GM19463 (cell line): Measurements from ENCODE around the gene LCMT2.
"Not testable (repeated sequence)": the region's sequence is repeated elsewhere in the genome, so short reads cannot be mapped to it uniquely, and the experiment has no call there.

Experiments used
- ATAC-seq: cut with Tn5 transposase; IDR thresholded peaks from one replicate; pipeline ENCODE4 v1.9.1; 2021; ENCODE audit warnings: mild to moderate bottlenecking, moderate library complexity; ENCODE audit not compliant: unreplicated experiment

Gene LCMT2

DNA sequence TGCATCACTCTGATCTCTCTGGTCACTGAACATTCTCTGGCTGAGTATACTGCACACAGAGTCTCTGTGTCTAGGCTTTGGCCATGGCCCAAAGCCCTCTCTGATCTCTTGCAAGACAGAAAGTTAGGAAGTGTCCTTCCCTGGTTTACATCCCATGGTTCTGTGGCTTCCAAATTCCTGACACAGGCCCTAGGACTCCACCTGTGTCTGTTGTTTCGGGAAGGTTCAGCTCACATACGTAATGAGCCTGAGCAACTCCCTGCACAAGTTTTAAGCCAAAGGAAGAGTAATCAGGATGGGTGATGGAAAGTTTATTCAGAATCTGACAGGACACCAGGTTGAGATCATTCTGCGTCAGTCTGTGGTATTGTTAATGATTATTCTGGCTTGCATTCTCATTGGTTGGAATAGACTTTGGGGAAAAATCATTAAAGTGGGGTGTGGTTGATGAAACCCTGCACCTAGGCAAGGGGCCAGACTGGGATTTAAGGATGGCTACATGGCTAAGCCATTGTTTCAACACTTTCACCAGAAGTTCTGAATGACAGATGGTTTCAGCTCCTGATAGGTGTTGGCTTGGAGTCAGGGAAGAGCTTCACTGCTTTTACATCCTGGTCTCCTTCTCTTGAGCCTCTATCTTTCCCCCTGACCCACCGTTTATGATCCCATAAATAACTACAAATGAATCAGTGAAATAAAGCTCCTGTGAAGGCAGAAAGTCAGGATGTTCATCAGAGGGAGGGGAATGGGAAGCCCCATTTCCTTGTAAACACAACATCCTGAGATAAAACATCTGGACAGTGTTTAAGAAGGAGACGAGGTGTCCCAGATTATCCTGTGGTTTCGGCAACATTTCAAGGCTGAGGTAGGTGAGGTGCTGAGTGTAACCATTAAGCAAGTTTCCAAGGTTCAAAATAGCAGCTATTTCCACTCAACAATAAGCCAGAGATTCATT lies 14.1 kb downstream of the LCMT2 start:
- ATAC-seq = no peak

GRCh38 chr15:43314171-43314570 lies 16.2 kb downstream of the LCMT2 start:
- ATAC-seq = no peak

- ATAC-seq = no peak
Measured at GRCh38 chr15:43312378-43312777, 18.0 kb downstream of the LCMT2 start.

GRCh38 chr15:43302205-43302817 lies 28.1 kb downstream of the LCMT2 start, which contains the start of gene TGM7:
TGM7 (minus strand) TSS chr15:43302255.
- no peak for ATAC-seq

DNA sequence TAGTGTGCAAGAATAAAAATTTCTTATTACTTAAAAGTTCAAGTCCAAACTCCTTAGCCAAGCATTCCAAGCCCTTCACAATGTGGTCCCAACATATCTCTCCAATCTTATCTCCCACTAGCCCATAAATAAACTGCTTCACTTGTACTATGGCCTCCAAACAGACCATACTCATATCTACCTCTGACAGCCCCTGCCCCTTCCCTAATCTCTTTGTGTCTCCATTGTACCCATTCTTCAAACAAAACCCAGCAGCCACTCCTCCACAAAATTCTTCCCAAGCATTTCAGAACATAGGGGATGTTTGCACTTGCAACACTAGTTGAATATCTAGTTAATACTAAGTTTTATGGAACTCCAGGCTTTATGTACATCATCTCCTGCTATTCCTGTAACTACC lies 30.5 kb downstream of the LCMT2 start:
- no peak for ATAC-seq

DNA sequence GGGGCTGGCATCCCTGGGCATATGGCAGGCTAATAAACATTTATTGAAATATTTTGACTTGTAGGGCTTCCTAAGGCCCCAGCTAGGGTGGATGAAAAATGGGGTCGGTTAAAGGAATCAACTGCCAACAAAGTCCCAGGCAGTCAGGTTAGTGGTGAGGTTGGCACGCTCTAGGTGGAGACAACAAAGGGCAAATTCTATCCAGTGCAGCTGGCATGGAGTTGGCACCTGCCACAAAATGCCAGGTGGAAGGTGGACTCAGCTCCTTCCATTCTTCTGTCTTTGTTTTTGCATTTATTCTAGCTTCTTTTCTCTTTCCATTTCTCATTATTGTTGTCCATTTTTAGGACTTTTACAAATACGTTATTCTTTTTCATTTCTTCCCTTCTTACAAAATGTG lies 31.0 kb downstream of the LCMT2 start:
- no peak for ATAC-seq

DNA sequence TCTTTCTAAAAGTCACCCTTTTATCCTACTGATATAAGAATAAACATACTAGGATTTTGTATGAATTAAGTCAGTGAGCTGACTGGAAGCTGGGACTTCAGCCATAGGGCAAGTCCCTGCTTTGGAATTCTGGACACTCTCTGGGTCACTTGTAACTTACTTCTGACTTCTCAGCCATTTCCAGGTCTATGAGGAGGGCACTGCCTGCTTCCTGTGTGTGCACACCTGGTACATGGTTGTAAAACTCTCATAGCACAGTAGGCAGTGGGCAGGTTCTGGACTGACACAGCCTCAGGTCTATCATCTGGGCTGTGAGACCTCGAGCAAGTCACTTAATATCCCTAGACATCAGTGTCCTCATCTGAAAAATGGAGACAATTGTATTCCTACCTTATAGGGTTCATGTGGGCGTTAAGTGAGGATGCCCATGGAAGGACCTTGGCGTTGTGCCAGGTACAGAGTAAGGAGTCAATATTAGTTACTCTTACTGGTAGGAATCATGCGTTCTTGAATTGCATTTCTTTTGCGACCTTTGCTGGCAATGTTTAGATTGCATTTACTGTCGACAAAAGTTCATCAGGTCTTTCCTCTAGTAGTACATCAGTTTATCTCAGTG lies 36.2 kb downstream of the LCMT2 start:
- ATAC-seq = no peak

- ATAC-seq = no peak
Measured at GRCh38 chr15:43293432-43293831, 36.9 kb downstream of the LCMT2 start.

- no peak for ATAC-seq
Measured at GRCh38 chr15:43292375-43293078, 37.8 kb downstream of the LCMT2 start.

DNA sequence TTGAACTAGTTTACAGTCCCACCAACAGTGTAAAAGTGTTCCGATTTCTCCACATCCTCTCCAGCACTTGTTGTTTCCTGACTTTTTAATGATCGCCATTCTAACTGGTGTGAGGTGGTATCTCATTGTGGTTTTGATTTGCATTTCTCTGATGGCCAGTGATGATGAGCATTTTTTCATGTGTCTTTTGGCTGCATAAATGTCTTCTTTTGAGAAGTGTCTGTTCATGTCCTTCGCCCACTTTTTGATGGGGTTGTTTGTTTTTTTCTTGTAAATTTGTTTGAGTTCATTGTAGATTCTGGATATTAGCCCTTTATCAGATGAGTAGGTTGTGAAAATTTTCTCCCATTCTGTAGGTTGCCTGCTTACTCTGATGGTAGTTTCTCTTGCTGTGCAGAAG lies 40.7 kb downstream of the LCMT2 start:
- ATAC-seq = not testable (repeated sequence)

GRCh38 chr15:43287254-43287653 lies 43.1 kb downstream of the LCMT2 start:
- ATAC-seq = no peak

GRCh38 chr15:43286074-43286473 lies 44.3 kb downstream of the LCMT2 start:
- no peak for ATAC-seq

DNA sequence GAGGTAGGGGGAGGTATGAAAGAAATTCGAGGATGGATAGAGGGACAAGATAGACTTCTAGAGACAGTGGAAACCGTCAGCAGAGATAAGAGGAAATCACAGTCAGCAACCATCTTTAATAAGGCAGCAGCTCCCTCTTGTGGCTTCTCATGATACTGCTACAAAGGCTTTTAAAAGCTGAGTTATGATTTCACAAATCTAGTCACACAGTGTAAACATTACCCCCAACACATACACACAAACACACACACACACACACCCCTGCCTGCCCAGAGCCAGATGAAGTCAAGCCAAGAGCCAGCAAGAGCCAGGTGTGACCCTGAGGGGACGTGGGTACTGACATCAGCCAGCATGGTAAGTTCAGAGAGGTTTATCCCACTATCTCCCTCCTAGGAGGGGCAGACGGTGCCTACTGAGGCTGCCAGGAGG lies 44.8 kb downstream of the LCMT2 start:
- ATAC-seq = no peak

- no peak for ATAC-seq
Measured at GRCh38 chr15:43283526-43283925, 46.8 kb downstream of the LCMT2 start.

- ATAC-seq = no peak
Measured at GRCh38 chr15:43281926-43282602, 48.3 kb downstream of the LCMT2 start.

- no peak for ATAC-seq
Measured at GRCh38 chr15:43280996-43281395, 49.4 kb downstream of the LCMT2 start.

- ATAC-seq = no peak
Measured at GRCh38 chr15:43279496-43279895, 50.9 kb downstream of the LCMT2 start.

GRCh38 chr15:43278869-43279268 lies 51.5 kb downstream of the LCMT2 start:
- ATAC-seq = no peak

GRCh38 chr15:43277901-43278300 lies 52.5 kb downstream of the LCMT2 start:
- ATAC-seq = no peak

- ATAC-seq = no peak
Measured at GRCh38 chr15:43277231-43277823, 53.0 kb downstream of the LCMT2 start.
